H1 (cell line): Measurements from ENCODE around the gene MGMT. TPM values are rescaled to one million over a fixed set of nuclear protein-coding genes. Genes with fewer than 3 reads are reported as not detected.

Source experiments
- CTCF ChIA-PET: fragments of 300-600 bp; sonication (Branson Sonifier 250); formaldehyde crosslinking; loops from one replicate; lab custom pipeline; 2021; ENCODE audit not compliant: partially characterized antibody; lab: Charles Lee
- POLR2A ChIA-PET: fragments of 300-600 bp; sonication (Branson Sonifier 250); formaldehyde crosslinking; loops from one replicate; lab custom pipeline; 2021; ENCODE audit warnings: inconsistent platforms; ENCODE audit not compliant: partially characterized antibody; lab: Charles Lee
- DNase-seq, 2 experiments: peaks; one replicate each; pipeline versions ENCODE4 v3.0.0 to v3.0.0-alpha.2; 2010 to 2022; ENCODE audit warnings: low spot score in 2 of 2, low read depth in 1 of 2, mixed read lengths in 1 of 2
- FAIRE-seq: peaks from 2 replicates; lab custom pipeline; 2011; peaks lifted over from hg19 to GRCh38; lab: Jason Lieb, UNC
- H2AFZ ChIP-seq: 2 replicates; pipeline ENCODE4 v1.8.1; 2012; ENCODE audit warnings: low read length, inconsistent platforms
- H2AK5ac ChIP-seq: 2 replicates; pipeline ENCODE4 v1.6.1; 2013; ENCODE audit warnings: low read depth, low read length
- H2BK120ac ChIP-seq: replicated peaks from 2 replicates; pipeline ENCODE3; 2013; ENCODE audit warnings: low read depth, low read length, inconsistent platforms
- H2BK12ac ChIP-seq: 2 replicates; pipeline ENCODE4 v1.6.1; 2013; ENCODE audit warnings: low read depth, low read length
- H2BK15ac ChIP-seq: 2 replicates; pipeline ENCODE4 v1.6.1; 2013; ENCODE audit warnings: low read length
- H2BK20ac ChIP-seq: 2 replicates; pipeline ENCODE4 v1.6.1; 2013; ENCODE audit warnings: low read length
- H2BK5ac ChIP-seq: 2 replicates; pipeline ENCODE4 v1.6.1; 2013; ENCODE audit warnings: low read depth, low read length
- H3K14ac ChIP-seq: 2 replicates; pipeline ENCODE4 v1.6.1; 2013; ENCODE audit warnings: inconsistent platforms; ENCODE audit not compliant: insufficient read length
- H3K18ac ChIP-seq: 2 replicates; pipeline ENCODE4 v1.6.1; 2013; ENCODE audit warnings: low read length; ENCODE audit errors: extremely low read depth
- H3K23ac ChIP-seq: 2 replicates; pipeline ENCODE4 v1.6.1; 2013; ENCODE audit warnings: inconsistent platforms; ENCODE audit not compliant: insufficient read length
- H3K23me2 ChIP-seq: 2 replicates; pipeline ENCODE4 v1.6.1; 2013; ENCODE audit warnings: low read depth, low read length
- H3K27ac ChIP-seq: 2 replicates; pipeline ENCODE4 v1.6.1; 2011; ENCODE audit warnings: low read depth, low read length, inconsistent platforms
- H3K27me3 ChIP-seq, 4 experiments: replicated peaks in 1 of 4; 1 replicate in 1 of 4; 2 replicates in 3 of 4; pipeline versions ENCODE4 v1.6.1 to v1.8.1; 2011 to 2013; ENCODE audit warnings: low read length in 3 of 4, mild to moderate bottlenecking in 3 of 4, inconsistent platforms in 2 of 4, mixed read lengths in 2 of 4, moderate library complexity in 1 of 4; ENCODE audit not compliant: control insufficient read depth in 3 of 4, insufficient read depth in 3 of 4; ENCODE audit errors: extremely low read depth in 1 of 4
- H3K36me3 ChIP-seq, 4 experiments: 2 replicates each; pipeline versions ENCODE4 v1.6.1 to v1.8.1; 2011 to 2013; ENCODE audit warnings: mild to moderate bottlenecking in 4 of 4, low read length in 3 of 4, moderate library complexity in 2 of 4, control low read depth in 1 of 4, inconsistent platforms in 1 of 4; ENCODE audit not compliant: insufficient read depth in 4 of 4, control insufficient read depth in 2 of 4
- H3K4ac ChIP-seq: replicated peaks from 2 replicates; pipeline ENCODE3; 2013; ENCODE audit warnings: low read length, low read depth, mixed read lengths, inconsistent platforms; ENCODE audit not compliant: insufficient read length
- H3K4me1 ChIP-seq, 4 experiments: replicated peaks in 1 of 4; 1 replicate in 1 of 4; 2 replicates in 3 of 4; pipeline versions ENCODE4 v1.6.1 to v1.8.1; 2011 to 2013; ENCODE audit warnings: low read length in 3 of 4, inconsistent platforms in 2 of 4, mixed read lengths in 1 of 4; ENCODE audit not compliant: insufficient read depth in 4 of 4, control insufficient read depth in 3 of 4
- H3K4me2 ChIP-seq, 2 experiments: 2 replicates each; pipeline versions ENCODE4 v1.6.1 to v1.8.1; 2011 to 2013; ENCODE audit warnings: low read depth in 2 of 2, low read length in 2 of 2, control low read depth in 1 of 2, inconsistent platforms in 1 of 2, mild to moderate bottlenecking in 1 of 2; ENCODE audit not compliant: insufficient read depth in 1 of 2
- H3K4me3 ChIP-seq, 4 experiments: fragments of 200-600, 300-600 bp in 1 of 4; sonication (generic), shearing (Covaris generic), sonication (Bioruptor Twin) in 1 of 4; 2 replicates each; pipeline versions ENCODE4 v1.5.1 to v1.8.1; 2011 to 2016; ENCODE audit warnings: low read length in 4 of 4, low read depth in 3 of 4, control low read depth in 2 of 4, inconsistent platforms in 2 of 4, mild to moderate bottlenecking in 2 of 4, mixed read lengths in 1 of 4, moderate library complexity in 1 of 4; ENCODE audit not compliant: insufficient read depth in 2 of 4; ENCODE audit errors: extremely low read depth in 1 of 4
- H3K56ac ChIP-seq: replicated peaks from 2 replicates; pipeline ENCODE3; 2013; ENCODE audit warnings: low read depth, mild to moderate bottlenecking, mixed read lengths, low read length, inconsistent platforms; ENCODE audit not compliant: insufficient read length
- H3K79me1 ChIP-seq: 2 replicates; pipeline ENCODE4 v1.6.1; 2013; ENCODE audit warnings: low read depth, low read length, control low read depth
- H3K79me2 ChIP-seq, 2 experiments: 2 replicates each; pipeline versions ENCODE4 v1.6.1 to v1.8.1; 2012 to 2013; ENCODE audit warnings: low read length in 2 of 2, mild to moderate bottlenecking in 2 of 2, inconsistent platforms in 1 of 2; ENCODE audit not compliant: insufficient read depth in 2 of 2, control insufficient read depth in 1 of 2
- H3K9ac ChIP-seq, 4 experiments: replicated peaks in 1 of 4; 1 replicate in 1 of 4; 2 replicates in 3 of 4; pipeline versions ENCODE4 v1.6.1 to v1.8.1; 2011 to 2013; ENCODE audit warnings: low read depth in 3 of 4, low read length in 3 of 4, control low read depth in 2 of 4, mild to moderate bottlenecking in 2 of 4, moderate library complexity in 2 of 4, inconsistent platforms in 1 of 4; ENCODE audit errors: extremely low read depth in 1 of 4
- H3K9me3 ChIP-seq, 2 experiments: 2 replicates each; pipeline versions ENCODE4 v1.6.1 to v1.8.1; 2012 to 2013; ENCODE audit warnings: mild to moderate bottlenecking in 2 of 2, moderate library complexity in 2 of 2, control low read depth in 1 of 2, inconsistent platforms in 1 of 2, low read depth in 1 of 2, low read length in 1 of 2, mixed read lengths in 1 of 2; ENCODE audit not compliant: insufficient read depth in 2 of 2
- H4K20me1 ChIP-seq, 2 experiments: replicated peaks in 1 of 2; 2 replicates each; pipeline versions ENCODE3 to v1.8.1; 2011 to 2013; ENCODE audit warnings: inconsistent platforms in 2 of 2, low read length in 2 of 2, mild to moderate bottlenecking in 1 of 2; ENCODE audit not compliant: insufficient read depth in 2 of 2, control insufficient read depth in 1 of 2
- H4K5ac ChIP-seq: 2 replicates; pipeline ENCODE4 v1.6.1; 2013; ENCODE audit warnings: low read length, low read depth, mixed read lengths, inconsistent platforms; ENCODE audit not compliant: insufficient read length
- H4K8ac ChIP-seq: 2 replicates; pipeline ENCODE4 v1.8.0; 2013; ENCODE audit warnings: mild to moderate bottlenecking, moderate library complexity, low read length, inconsistent platforms; ENCODE audit not compliant: insufficient read depth; ENCODE audit errors: extremely low read depth
- H4K91ac ChIP-seq: replicated peaks from 2 replicates; pipeline ENCODE3; 2013; ENCODE audit warnings: low read length, mixed read lengths, inconsistent platforms; ENCODE audit not compliant: insufficient read length
- BACH1 ChIP-seq: IDR thresholded peaks from 2 replicates; pipeline ENCODE4 v1.6.1; 2012; ENCODE audit warnings: low read length, improper control_type of control experiment
- BRCA1 ChIP-seq: IDR thresholded peaks from 2 replicates; pipeline ENCODE4 v1.6.1; 2012; ENCODE audit warnings: low read depth, low read length, improper control_type of control experiment
- CEBPB ChIP-seq: IDR thresholded peaks from 2 replicates; pipeline ENCODE4 v1.6.1; 2012; ENCODE audit warnings: low read depth, low read length
- CHD2 ChIP-seq: IDR thresholded peaks from 2 replicates; pipeline ENCODE4 v1.6.1; 2012; ENCODE audit warnings: low read length, improper control_type of control experiment
- GABPA ChIP-seq: IDR thresholded peaks from 2 replicates; pipeline ENCODE4 v1.6.1; 2011; ENCODE audit warnings: mild to moderate bottlenecking, low read length, moderate library complexity, borderline replicate concordance; ENCODE audit not compliant: insufficient read depth
- GTF2F1 ChIP-seq: IDR thresholded peaks from 2 replicates; pipeline ENCODE4 v1.6.1; 2012; ENCODE audit warnings: low read depth, low read length, improper control_type of control experiment, borderline replicate concordance
- HDAC6 ChIP-seq: IDR thresholded peaks from one replicate; pipeline ENCODE4 v1.7.1; 2012; ENCODE audit warnings: low read depth, mild to moderate bottlenecking, inconsistent platforms, low read length, moderate library complexity
- JUN ChIP-seq: IDR thresholded peaks from 2 replicates; pipeline ENCODE4 v1.6.1; 2011; ENCODE audit warnings: low read depth, mild to moderate bottlenecking, improper control_type of control experiment, low read length
- KDM4A ChIP-seq: IDR thresholded peaks from one replicate; pipeline ENCODE4 v1.7.1; 2012; ENCODE audit warnings: low read depth, mild to moderate bottlenecking, moderate library complexity, low read length, inconsistent platforms; ENCODE audit not compliant: severe bottlenecking
- RBBP5 ChIP-seq: IDR thresholded peaks from 2 replicates; pipeline ENCODE4 v1.7.1; 2012; ENCODE audit warnings: low read depth, mild to moderate bottlenecking, inconsistent platforms, low read length, moderate library complexity, borderline replicate concordance
- SIN3A ChIP-seq, 2 experiments: IDR thresholded peaks in 1 of 2; conservative IDR thresholded peaks in 1 of 2; 2 replicates each; pipeline ENCODE4 v1.6.1; 2011 to 2012; ENCODE audit warnings: low read length in 2 of 2, improper control_type of control experiment in 1 of 2, low read depth in 1 of 2, mild to moderate bottlenecking in 1 of 2
- SIRT6 ChIP-seq: IDR thresholded peaks from one replicate; pipeline ENCODE4 v1.7.1; 2012; ENCODE audit warnings: low read length, inconsistent platforms
- SIX5 ChIP-seq: IDR thresholded peaks from 2 replicates; pipeline ENCODE4 v1.6.1; 2011; ENCODE audit warnings: mild to moderate bottlenecking, low read depth, low read length
- SP1 ChIP-seq: IDR thresholded peaks from 2 replicates; pipeline ENCODE4 v1.6.1; 2011; ENCODE audit warnings: low read depth, low read length
- ZNF274 ChIP-seq: IDR thresholded peaks from 2 replicates; pipeline ENCODE4 v1.7.0; 2012; ENCODE audit warnings: low read length, borderline replicate concordance; ENCODE audit errors: extremely low read depth
- WGBS, 2 experiments: shearing (Covaris generic) in 1 of 2; methylation state at CpG; one replicate each; pipeline versions ENCODE4 v1.1.6 to v1.1.7; 2013 to 2015; ENCODE audit warnings: low lambda C conversion rate in 2 of 2, mixed read lengths in 2 of 2, inconsistent platforms in 1 of 2, low coverage in 1 of 2, missing lambda C conversion rate in 1 of 2; ENCODE audit not compliant: insufficient replicate concordance in 2 of 2, insufficient coverage in 1 of 2, insufficient read length in 1 of 2; ENCODE audit errors: extremely low coverage in 1 of 2, missing lambda C conversion rate in 1 of 2; 5-methylcytosine and 5-hydroxymethylcytosine counted together
- polyA plus RNA-seq, 7 experiments: library from polyadenylated mRNA; depleted of rRNA in 3 of 7; stranded (reverse) in 5 of 7; unstranded in 2 of 7; fragments of >200 nt in 5 of 7; fragments of 200-250 nt in 2 of 7; gene quantifications; 1 replicate in 5 of 7; 2 replicates in 1 of 7; 4 replicates in 1 of 7; pipeline versions ENCODE4 v1.2.1 to v1.2.3, GENCODE V29; 2011 to 2013; ENCODE audit warnings: missing spikeins in 2 of 7, mixed read lengths in 2 of 7
- total RNA-seq: library from RNA; stranded (reverse); fragmentation: NEBNext Ultra II Directional; extraction: Animal tissue kit (Norgen Biotek cat#: 25700); gene quantifications from 2 replicates; pipeline ENCODE4 v1.2.1, GENCODE V29; 2021
- TF ChIP-seq, protein P1 (sequence below): IDR thresholded peaks from 2 replicates; pipeline ENCODE4 v1.6.1; 2012; ENCODE audit warnings: inconsistent platforms

Gene MGMT
- total and polyA plus RNA-seq, 2 of the 8 experiments (the other 6 are each of a cell fraction or from before 2014, with no cell fraction given): 9.9 to 10.7 TPM

DNA sequence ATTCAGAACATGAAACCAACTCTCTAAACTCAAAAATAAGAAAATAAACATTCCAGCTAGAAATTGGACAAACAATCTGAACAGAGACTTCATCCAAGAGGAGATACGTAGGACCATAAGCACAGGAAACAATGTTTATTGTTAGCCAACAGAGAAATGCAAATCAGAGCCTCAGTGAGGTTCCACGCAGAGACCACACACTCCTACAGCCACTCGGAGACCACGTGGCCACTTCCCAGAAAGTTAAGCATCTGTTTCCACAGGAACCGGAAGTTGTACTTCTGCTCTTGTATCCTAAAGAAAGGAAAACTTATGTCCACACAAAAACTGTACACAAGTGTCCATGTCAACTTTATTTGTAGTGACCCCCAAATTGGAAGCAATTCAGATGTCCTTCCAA, 214.8 kb downstream of the MGMT start:
- Histone ChIP-seq H3K23ac (no peak overlapping the region), H3K79me2 (no peaks in the 10 kb centered on the region), H4K20me1 (no peaks in the 10 kb centered on the region), H2BK5ac (no peak overlapping the region), H2AFZ (no peak overlapping the region), H4K91ac (no peak overlapping the region), H3K27ac (no peak overlapping the region), H3K23me2 (no peaks in the 10 kb centered on the region), H2BK15ac (no peak overlapping the region), H3K79me1 (no peaks in the 10 kb centered on the region), H2BK12ac (no peak overlapping the region), H4K5ac (no peak overlapping the region), H3K56ac (no peak overlapping the region), H3K27me3 (no peaks in the 10 kb centered on the region), H2BK120ac (no peak overlapping the region), H2BK20ac (no peak overlapping the region), H3K18ac (no peak overlapping the region), H3K4me3 (no peak overlapping the region), H3K36me3 (no peaks in the 10 kb centered on the region), H4K8ac (no peak overlapping the region), H3K9ac (no peak overlapping the region), H2AK5ac (no peak overlapping the region), H3K4me1 (no peaks in the 10 kb centered on the region), H3K9me3 (no peaks in the 10 kb centered on the region), H3K4ac (no peak overlapping the region), H3K4me2 (no peak overlapping the region), H3K14ac (no peak overlapping the region)
- FAIRE-seq: no peak
- POLR2A ChIA-PET: no interaction called here
- CTCF ChIA-PET: no interaction called here
- WGBS, 2 experiments: 94% methylated on average over 5 of the region's 5 CpGs; no CpG with 5 or more reads in 1 of the 2 experiments
- no peak for DNase-seq
- no peak for TF ChIP-seq KDM4A
- TF ChIP-seq, protein P1, sequence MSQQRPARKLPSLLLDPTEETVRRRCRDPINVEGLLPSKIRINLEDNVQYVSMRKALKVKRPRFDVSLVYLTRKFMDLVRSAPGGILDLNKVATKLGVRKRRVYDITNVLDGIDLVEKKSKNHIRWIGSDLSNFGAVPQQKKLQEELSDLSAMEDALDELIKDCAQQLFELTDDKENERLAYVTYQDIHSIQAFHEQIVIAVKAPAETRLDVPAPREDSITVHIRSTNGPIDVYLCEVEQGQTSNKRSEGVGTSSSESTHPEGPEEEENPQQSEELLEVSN: no peak
- TF ChIP-seq CHD2: no peak
- TF ChIP-seq HDAC6: no peak
- TF ChIP-seq ZNF274: no peak
- TF ChIP-seq GABPA: no peak
- TF ChIP-seq SP1: no peak
- no peak for TF ChIP-seq RBBP5
- TF ChIP-seq BRCA1: no peak
- TF ChIP-seq SIN3A (conservative IDR thresholded peaks at IDR 0.05 in 1 of 2, IDR thresholded peaks at IDR 0.05 in 1 of 2; ENCODE audit: low read depth in 1 of 2, low read length in 2 of 2): no peak
- TF ChIP-seq JUN: no peak
- no peak for TF ChIP-seq SIRT6
- no peak for TF ChIP-seq GTF2F1
- TF ChIP-seq BACH1: no peak
- no peak for TF ChIP-seq CEBPB
- no peak for TF ChIP-seq SIX5
